Measurements from ENCODE around the gene PCDH8.

PCDH8 gene

DNA sequence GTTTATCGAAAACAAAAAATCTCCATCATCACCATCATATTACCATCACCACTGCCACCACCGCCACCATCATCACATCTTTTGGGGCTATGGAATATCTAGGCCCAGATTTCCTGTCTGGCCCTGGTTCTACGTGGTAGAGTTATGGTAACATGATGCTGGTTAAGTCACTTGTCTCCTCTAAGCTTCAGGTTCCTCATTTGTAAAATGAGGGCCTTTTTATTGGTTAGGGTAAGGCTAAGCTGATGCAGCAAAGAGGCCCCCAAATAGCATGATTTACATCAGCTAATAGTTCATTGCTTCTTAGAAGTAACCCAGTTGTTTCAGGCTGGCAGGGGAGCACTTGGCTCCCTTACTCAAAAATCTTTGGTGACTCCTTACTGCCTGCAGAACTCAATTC is 37.9 kb downstream of the PCDH8 start:
- DNase-seq (ENCODE audit: low read depth), result no peak

DNA sequence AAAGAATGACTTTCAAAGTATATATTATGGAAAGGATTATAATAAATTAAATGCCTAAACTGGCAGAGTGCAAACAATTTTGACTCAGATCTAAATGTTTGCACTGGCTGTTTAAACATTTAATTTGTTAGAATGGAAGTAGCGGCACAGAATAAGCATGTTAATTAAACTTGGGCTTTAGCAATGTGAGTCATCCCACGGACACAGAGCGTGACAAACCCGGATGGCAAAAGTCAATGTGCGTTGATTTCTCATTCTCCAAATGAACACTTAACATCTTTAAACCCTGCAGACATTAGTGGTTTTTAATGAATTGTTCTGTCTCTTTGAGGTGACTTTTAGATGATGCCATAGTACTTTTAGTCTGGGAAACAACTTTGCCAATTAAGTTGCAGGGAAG is 38.4 kb downstream of the PCDH8 start:
- no peak for DNase-seq (ENCODE audit: low read depth)

DNA sequence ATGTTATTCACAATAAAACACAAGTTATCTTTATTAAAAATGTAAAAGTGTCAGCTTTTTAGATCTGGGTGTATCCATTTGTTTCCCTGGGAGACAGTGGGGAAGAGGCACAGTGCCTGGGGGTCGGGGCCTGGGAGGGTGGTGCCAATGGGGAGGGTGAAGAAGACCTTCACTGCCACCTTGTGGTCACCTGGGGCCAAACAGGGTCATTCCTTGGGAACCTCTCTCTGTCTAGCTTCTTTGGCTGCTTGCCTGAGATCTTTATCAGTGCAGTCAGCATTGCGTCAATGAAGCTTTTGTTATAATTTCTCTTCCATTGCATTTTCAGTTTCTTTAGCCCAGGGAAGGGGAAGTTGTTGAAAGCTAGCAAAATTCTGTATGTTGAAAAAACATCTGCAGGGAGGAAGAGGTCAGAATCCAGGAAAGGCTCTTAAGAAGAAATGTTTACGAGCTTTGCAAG is 39.1 kb downstream of the PCDH8 start:
- DNase-seq (ENCODE audit: low read depth), result peak; percentile 51

DNA sequence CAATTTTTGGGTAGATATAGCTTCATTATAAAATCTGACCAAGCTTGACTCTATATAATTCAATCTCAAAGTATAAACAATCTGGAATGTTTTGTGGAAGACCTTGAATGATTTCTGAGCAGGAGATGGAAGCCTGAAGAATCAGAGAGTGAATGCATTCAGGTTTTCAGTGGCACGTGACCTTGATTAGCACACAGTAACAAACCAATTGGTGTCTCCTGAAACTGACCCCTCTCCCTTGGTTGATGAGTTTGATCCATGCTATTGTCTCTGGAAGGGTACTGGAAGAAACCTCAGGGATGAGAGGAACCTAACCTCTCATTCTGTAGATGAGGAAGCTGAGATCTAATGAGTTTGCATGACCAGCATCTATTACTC is 39.6 kb downstream of the PCDH8 start:
- DNase-seq (ENCODE audit: low read depth), result no peak

DNA sequence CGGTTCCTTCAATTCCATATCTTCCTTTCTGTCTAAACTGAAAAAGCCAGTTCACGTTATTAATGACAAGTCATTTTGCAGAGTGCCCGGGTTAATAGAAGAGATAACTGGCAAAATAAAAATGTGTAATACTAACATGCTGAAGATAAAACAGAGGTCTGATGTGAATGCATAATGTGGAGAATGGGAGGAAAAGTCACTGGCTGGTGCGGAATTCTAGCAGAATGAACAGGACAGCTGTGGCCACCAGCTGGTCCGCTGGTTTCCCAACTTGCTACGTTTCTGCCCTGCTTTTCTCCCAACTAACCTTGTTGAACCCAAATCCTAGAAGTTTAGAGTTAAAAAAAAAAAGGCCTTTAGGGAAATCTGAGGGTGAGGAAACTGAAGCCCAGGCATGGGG is 42.4 kb downstream of the PCDH8 start:
- no peak for DNase-seq (ENCODE audit: low read depth)

DNA sequence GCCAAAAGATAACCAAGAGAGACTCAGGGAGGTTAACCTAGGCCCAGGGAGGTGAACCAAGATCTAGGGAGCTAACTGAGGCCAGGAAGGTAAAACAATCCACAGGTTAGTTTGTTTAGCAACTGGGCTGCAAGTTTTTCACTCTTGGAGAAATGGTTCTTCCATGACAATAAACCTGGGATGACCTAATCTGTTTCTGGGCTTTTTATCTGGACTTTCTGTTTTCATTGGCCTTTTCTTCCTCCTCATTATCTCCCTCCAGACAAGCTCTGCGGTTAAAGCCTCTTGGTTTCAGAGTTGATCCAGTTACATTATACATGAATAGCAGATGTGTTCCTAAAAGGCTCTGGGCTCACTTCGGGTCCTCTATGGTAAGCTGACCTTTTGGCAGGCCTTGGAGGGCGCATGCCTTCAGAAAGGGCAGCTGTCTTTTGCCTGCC is 44.2 kb downstream of the PCDH8 start:
- DNase-seq (ENCODE audit: low read depth), result peak; percentile 3

DNA sequence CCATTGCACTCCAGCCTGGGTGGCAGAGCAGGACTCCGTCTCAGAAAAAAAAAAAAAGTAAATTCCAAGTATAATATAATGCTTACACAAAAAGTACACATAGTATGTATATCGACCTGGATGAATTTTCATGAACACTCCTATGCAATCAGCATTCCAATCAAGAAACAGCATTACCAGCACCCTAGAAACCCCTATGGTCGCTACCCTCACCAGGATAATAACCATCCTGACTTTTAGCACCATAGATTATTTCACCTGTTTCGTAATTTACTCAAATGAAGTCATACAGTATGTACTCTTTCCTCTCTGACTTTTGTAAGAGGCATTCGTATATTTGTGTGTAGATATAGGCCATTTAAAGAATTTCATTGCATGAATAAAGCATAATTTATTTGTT is 47.6 kb downstream of the PCDH8 start:
- DNase-seq (ENCODE audit: low read depth), result no peak

DNA sequence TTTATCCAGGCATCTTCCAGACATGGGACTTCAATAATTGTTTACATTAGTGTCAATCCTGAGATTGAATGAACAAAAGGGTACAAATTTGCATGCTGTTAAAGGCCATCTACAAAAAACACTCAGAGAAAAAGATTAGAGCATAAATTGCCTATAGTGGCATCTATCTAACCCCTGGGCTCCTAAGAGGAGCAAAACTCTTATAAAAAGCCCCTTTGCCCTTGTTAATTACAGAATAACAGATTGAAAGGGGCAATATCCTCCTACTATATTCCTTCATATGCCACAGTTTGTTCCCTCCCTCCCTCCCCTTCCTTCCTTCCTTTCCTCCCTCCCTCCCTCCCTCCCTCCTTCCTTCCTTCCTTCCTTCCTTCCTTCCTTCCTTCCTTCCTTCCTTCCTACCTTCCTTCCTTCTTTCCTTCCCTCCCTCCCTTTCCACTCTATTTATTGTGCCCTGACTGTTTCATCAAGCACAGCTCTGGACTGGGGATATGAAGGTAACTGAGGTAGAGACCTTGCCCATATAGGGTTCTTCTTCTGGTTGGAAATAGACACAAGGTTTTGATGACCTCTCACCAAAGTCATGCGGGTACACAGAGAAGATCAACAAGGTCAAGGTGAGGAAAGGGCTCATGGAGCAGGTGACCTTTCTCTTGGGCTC is 49.5 kb downstream of the PCDH8 start:
- DNase-seq (ENCODE audit: low read depth), result no peak

DNA sequence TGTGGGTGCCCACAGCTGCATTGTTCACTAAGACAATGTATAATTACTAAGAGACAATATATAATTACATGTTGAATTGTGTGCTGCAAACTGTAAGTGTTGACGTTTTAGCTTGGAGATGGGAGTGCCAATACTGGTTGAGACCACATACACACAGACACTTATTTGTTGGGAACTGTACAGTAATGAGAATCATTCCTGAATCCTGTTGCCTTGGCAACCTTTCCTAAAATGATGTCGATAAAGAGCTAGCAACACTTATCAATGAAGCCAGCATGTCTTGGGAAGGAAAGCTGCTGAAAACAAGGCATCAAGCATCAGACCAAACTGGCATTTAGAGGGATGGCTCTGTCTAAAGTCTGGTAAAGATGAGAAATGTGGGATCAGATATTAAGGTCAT is 51.3 kb downstream of the PCDH8 start:
- DNase-seq (ENCODE audit: low read depth), result no peak

DNA sequence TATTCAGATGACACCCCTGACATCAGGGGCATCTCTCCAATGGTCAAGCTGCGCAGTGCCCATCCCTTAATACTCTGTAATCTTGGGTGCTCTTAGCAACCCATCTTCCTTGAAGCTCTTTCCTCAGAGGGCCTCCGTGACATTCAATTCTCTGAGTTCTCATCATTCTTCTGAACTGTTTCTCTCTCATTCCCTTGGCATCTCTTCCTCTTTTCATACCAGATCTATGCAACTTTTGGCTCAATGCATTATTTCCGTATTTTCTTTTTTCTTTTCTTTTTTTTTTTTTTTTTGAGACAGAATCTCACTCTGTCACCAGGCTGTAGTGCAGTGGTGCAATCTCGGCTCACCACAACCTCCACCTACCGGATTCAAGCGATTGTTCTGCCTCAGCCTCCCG is 53.9 kb downstream of the PCDH8 start:
- DNase-seq (ENCODE audit: low read depth), result no peak

DNA sequence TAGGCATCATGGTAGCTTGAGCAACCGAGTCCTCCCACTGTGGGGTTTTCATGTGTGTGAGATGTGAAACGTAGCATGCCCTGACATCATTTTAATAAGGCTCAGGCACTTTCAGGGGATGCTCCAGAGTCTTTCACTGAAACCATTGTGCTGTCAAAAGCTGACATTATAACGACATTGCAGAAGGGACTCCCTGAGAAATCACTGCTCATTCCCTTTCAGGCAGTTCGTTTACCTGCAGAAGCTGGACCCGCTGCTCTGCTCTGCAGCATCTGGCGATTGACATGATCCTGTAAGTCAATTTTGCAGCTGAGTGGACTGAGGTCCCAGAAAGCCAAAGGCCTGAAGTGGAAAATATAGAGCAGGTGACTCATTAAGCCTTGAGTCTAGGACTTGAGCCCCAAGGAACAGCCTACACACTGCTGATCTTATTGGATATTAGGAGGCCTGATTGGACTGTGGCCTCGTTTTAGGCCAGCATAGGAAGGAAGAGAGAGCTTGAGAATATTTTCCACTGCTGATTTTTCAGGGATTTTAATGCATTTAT is 54.9 kb downstream of the PCDH8 start:
- DNase-seq (ENCODE audit: low read depth), result no peak
